MM.1S (cell line): ENCODE measurements around the gene PRPF19.

Experiments used
- DNase-seq: peaks from one replicate; pipeline ENCODE4 v3.0.0-alpha.2; 2015
- H2AFZ ChIP-seq: fragments of 300-600 bp; sonication (generic); 2 replicates; pipeline ENCODE4 v1.6.0; 2016; ENCODE audit warnings: antibody characterized with exemption, low read length
- H3F3A ChIP-seq: fragments of 300-600 bp; sonication (generic); 2 replicates; pipeline ENCODE4 v1.6.1; 2016; ENCODE audit warnings: mild to moderate bottlenecking, antibody characterized with exemption, low read length, moderate library complexity, mixed read lengths; ENCODE audit not compliant: insufficient read depth
- H3K27ac ChIP-seq: fragments of 300-600 bp; sonication (generic); 2 replicates; pipeline ENCODE4 v1.5.1; 2016; ENCODE audit warnings: mild to moderate bottlenecking, low read length
- H3K27me3 ChIP-seq: fragments of 300-600 bp; sonication (generic); replicated peaks from 2 replicates; pipeline ENCODE4 v1.6.0; 2016; ENCODE audit warnings: low read length; ENCODE audit not compliant: insufficient read depth
- H3K36me3 ChIP-seq: fragments of 300-600 bp; sonication (generic); replicated peaks from 2 replicates; pipeline ENCODE4 v1.6.1; 2016; ENCODE audit warnings: mild to moderate bottlenecking, low read length, mixed read lengths; ENCODE audit not compliant: insufficient read depth
- H3K4me1 ChIP-seq: fragments of 300-600 bp; sonication (generic); 2 replicates; pipeline ENCODE4 v1.6.1; 2016; ENCODE audit warnings: low read length, mixed read lengths
- H3K4me2 ChIP-seq: fragments of 300-600 bp; sonication (generic); 2 replicates; pipeline ENCODE4 v1.6.0; 2016; ENCODE audit warnings: low read depth, low read length
- H3K4me3 ChIP-seq: fragments of 300-600 bp; sonication (generic); 2 replicates; pipeline ENCODE4 v1.5.1; 2016; ENCODE audit warnings: low read length, mixed read lengths
- H3K79me2 ChIP-seq: fragments of 300-600 bp; sonication (generic); 2 replicates; pipeline ENCODE4 v1.6.1; 2016; ENCODE audit warnings: mixed run types, low read length, mixed read lengths
- H3K9ac ChIP-seq: fragments of 300-600 bp; sonication (generic); 2 replicates; pipeline ENCODE4 v1.6.1; 2016; ENCODE audit warnings: low read length, mixed read lengths
- H3K9me2 ChIP-seq: fragments of 300-600 bp; sonication (generic); replicated peaks from 2 replicates; pipeline ENCODE4 v1.6.1; 2016; ENCODE audit warnings: mild to moderate bottlenecking, low read length, mixed read lengths; ENCODE audit not compliant: insufficient read depth
- H3K9me3 ChIP-seq: fragments of 300-600 bp; sonication (generic); replicated peaks from 2 replicates; pipeline ENCODE4 v1.6.1; 2016; ENCODE audit warnings: mild to moderate bottlenecking, low read length, mixed read lengths; ENCODE audit not compliant: insufficient read depth
- H4K20me1 ChIP-seq: fragments of 300-600 bp; sonication (generic); 2 replicates; pipeline ENCODE4 v1.6.1; 2016; ENCODE audit warnings: mild to moderate bottlenecking, low read length, moderate library complexity, mixed read lengths; ENCODE audit not compliant: insufficient read depth
- CTCF ChIP-seq: fragments of 300-600 bp; sonication (generic); IDR thresholded peaks from 2 replicates; pipeline ENCODE4 v1.5.1; 2016; ENCODE audit warnings: antibody characterized with exemption, low read length, mixed read lengths
- EZH2 ChIP-seq: fragments of 300-600 bp; sonication (generic); optimal IDR thresholded peaks from 2 replicates; pipeline ENCODE3; 2017; ENCODE audit warnings: low read depth, mild to moderate bottlenecking, antibody characterized with exemption, low read length, mixed read lengths
- EZH2phosphoT487 ChIP-seq: fragments of 300-600 bp; sonication (generic); IDR thresholded peaks from 2 replicates; pipeline ENCODE4 v1.6.1; 2018; ENCODE audit warnings: antibody characterized with exemption, low read length

Gene PRPF19

DNA sequence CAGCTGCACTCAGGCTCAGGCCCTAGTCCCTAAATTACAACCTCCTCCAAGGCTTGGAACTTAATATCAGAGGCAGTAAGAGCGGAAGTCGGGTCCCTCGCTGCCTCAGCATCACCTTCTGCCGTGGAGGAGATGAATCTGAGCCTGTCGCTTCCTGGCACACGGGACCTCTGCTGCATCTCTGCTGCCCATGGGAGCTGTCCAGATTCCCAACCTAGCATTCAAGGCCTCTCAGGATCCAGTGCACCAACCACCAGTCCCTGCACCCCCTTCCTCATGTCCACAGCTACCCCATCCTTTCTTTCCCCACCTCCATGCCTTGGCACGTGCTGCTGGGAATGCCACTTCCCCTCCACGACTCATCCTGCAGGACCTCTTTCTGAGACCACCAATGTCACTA is 48.1 kb downstream of the PRPF19 start:
- no peak overlapping the region for H3K27ac ChIP-seq
- H3K9ac ChIP-seq, result no peak overlapping the region
- TF ChIP-seq EZH2phosphoT487 (no peak), EZH2 (no peak), CTCF (no peak)
- H3K79me2 ChIP-seq, result no peaks in the 10 kb centered on the region
- no peaks in the 10 kb centered on the region for H3K27me3 ChIP-seq
- H2AFZ ChIP-seq, result no peak overlapping the region
- no peak overlapping the region for H3K4me2 ChIP-seq
- H3K36me3 ChIP-seq, result no peaks in the 10 kb centered on the region
- no peak for DNase-seq
- H3K4me1 ChIP-seq, result peaks cover 9% of the 10 kb centered on the region; the same call in 1 of the 2 replicates
- no peaks in the 10 kb centered on the region for H3K9me2 ChIP-seq
- no peaks in the 10 kb centered on the region for H3K9me3 ChIP-seq
- H3K4me3 ChIP-seq, result no peak overlapping the region
- H4K20me1 ChIP-seq, result no peaks in the 10 kb centered on the region
- peaks cover 18% of the 10 kb centered on the region for H3F3A ChIP-seq

DNA sequence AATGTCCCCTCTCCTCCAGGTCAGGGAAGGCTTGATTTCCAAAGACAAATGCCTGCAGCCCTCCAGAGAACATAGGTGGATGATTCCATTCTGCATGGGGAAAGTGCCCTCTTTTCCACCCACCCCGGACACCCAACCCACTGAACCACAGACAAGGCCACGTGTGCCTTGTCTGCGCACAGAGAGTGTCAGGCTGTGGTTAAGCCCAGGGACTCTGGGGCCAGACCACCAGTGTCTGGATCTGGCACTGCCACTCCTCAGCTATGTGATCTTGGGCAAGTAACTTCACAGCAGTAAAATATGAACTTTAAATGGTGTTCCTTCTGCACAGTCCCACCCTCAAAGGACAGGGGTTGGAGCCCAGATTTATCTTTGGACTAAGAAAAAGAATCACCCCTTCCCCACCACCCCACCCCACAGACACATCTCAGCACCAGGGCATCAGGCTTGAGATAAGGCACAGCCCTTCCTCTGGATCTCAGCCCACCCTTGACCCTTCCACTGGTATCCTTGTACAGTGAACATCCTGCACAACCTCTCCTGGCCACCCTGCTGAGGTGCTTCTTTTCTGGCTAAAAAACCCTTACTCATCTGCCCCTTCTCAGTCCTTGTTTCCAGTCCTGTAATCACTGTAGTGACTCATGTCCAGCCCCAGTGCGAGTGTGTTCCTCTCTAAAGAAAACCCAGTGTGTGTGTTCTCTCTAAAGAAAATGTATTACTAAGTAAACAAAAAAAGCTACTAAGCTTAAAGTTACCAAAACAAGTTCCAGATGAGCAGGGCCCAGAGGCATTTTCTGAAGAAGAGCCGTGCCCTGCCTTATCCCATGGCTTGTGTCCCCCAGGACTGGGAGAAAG is 48.8 kb downstream of the PRPF19 start:
- Histone ChIP-seq H3K9ac (no peak overlapping the region), H3K27me3 (no peaks in the 10 kb centered on the region), H3K79me2 (no peaks in the 10 kb centered on the region), H3K9me2 (no peaks in the 10 kb centered on the region), H3K4me2 (no peak overlapping the region), H3K27ac (no peak overlapping the region), H3F3A (peaks cover 21% of the 10 kb centered on the region), H2AFZ (no peak overlapping the region), H3K4me1 (peaks cover 9% of the 10 kb centered on the region; the same call in 1 of the 2 replicates), H4K20me1 (no peaks in the 10 kb centered on the region), H3K4me3 (no peak overlapping the region), H3K36me3 (no peaks in the 10 kb centered on the region), H3K9me3 (no peaks in the 10 kb centered on the region)
- DNase-seq, result no peak
- no peak for TF ChIP-seq EZH2phosphoT487

DNA sequence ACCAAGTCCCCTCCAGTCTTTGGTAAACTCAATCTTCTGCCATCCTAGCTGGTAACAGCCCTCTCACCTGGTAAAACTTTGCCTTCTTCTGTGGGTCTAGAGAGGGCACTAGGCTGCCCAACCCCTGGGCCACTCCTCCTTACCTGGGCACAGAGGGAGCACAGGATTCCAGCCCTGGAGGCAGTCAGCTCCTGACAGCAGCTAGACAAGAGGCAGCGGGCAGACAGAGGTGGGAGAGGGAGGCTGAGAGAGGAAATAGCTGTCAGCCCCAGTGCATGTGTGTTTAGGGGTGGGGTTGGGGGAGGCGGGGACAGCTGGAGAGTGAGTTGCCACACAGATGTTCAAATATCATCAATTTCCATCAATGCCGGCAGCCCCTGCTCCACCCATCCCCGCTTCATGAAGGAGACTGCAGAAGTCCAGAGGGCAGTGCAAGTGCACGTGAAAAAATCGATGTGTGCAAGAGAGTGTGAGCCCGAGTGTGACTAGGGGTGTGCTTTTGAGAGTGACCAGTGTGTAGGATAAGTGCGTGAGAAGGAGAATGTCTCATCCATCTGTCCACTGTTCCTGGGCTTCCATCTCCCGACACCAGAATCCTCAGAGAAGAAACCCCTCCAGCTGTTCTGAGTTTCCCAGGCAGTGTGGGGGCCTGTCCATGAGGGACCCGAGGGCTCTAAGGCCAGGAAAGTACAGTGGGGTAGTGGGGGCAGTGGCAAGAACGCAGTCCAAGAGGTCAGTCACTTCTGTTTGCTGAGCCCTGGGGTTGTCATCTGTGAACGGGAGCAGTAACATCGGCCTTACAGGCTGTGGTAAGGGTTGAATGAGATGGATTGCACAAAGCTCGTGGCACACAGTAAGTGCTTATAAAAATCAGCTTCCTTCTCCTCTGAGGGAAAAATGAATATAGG is 50.4 kb downstream of the PRPF19 start, which contains the start of gene PTGDR2:
PTGDR2 (minus strand) TSS at position 225 of the 908 bp plus-strand sequence. CDS start 2,228 bp downstream, outside the sequence.
- Histone ChIP-seq H3K9ac (no peak within 1 kb of the TSS), H3K4me2 (no peak within 1 kb of the TSS), H3F3A (peaks cover 28% of the 10 kb centered on the region), H3K4me3 (no peak within 1 kb of the TSS), H4K20me1 (no peaks in the 10 kb centered on the region), H3K4me1 (peaks cover 9% of the 10 kb centered on the region; the same call in 1 of the 2 replicates), H3K9me3 (no peaks in the 10 kb centered on the region), H3K9me2 (no peaks in the 10 kb centered on the region), H3K79me2 (no peaks in the 10 kb centered on the region), H3K36me3 (peaks cover 11% of the 10 kb centered on the region), H2AFZ (no peak within 1 kb of the TSS), H3K27ac (no peak within 1 kb of the TSS), H3K27me3 (no peaks in the 10 kb centered on the region)
- DNase-seq, result no peak
- no peak for TF ChIP-seq EZH2phosphoT487
- no peak for TF ChIP-seq CTCF
- no peak for TF ChIP-seq EZH2
